Keratinocyte (primary cell): Measurements from ENCODE around the gene KSR2. TPM values are rescaled to one million over a fixed set of nuclear protein-coding genes. Genes with fewer than 3 reads are reported as not detected.
A peak's percentile ranks its signal among the peaks of the same experiment; 100 is the strongest.

ENCODE experiments used
- DNase-seq: peaks from one replicate; pipeline ENCODE4 v3.0.0-alpha.2; 2011; ENCODE audit warnings: low read depth, missing footprints, low spot score
- FAIRE-seq: peaks from 2 replicates; lab custom pipeline; 2011; peaks lifted over from hg19 to GRCh38; lab: Jason Lieb, UNC
- H2AFZ ChIP-seq: 2 replicates; pipeline ENCODE4 v1.6.0; 2012; ENCODE audit warnings: low read length, control low read depth, inconsistent platforms; ENCODE audit not compliant: control insufficient read depth
- H3K27ac ChIP-seq: 2 replicates; pipeline ENCODE4 v1.5.1; 2011; ENCODE audit warnings: low read length; ENCODE audit not compliant: control insufficient read depth, insufficient read depth
- H3K27me3 ChIP-seq: 3 replicates; pipeline ENCODE4 v1.6.0; 2011; ENCODE audit warnings: low read length; ENCODE audit not compliant: control insufficient read depth, insufficient read depth; ENCODE audit errors: extremely low read depth
- H3K36me3 ChIP-seq, 2 experiments: 2 replicates in 1 of 2; 3 replicates in 1 of 2; pipeline ENCODE4 v1.5.1; 2011; ENCODE audit warnings: low read length in 2 of 2, mild to moderate bottlenecking in 1 of 2; ENCODE audit not compliant: control insufficient read depth in 2 of 2, insufficient read depth in 2 of 2; ENCODE audit errors: extremely low read depth in 1 of 2
- H3K4me1 ChIP-seq: 3 replicates; pipeline ENCODE4 v1.5.1; 2011; ENCODE audit warnings: low read length; ENCODE audit not compliant: control insufficient read depth, insufficient read depth; ENCODE audit errors: extremely low read depth
- H3K4me2 ChIP-seq: 3 replicates; pipeline ENCODE4 v1.6.0; 2011; ENCODE audit warnings: low read depth, low read length; ENCODE audit not compliant: control insufficient read depth, insufficient read depth; ENCODE audit errors: extremely low read depth
- H3K4me3 ChIP-seq, 3 experiments: fragments of 200-600 bp in 1 of 3; sonication (generic) in 1 of 3; 2 replicates in 2 of 3; 3 replicates in 1 of 3; pipeline ENCODE4 v1.5.1; 2011 to 2016; ENCODE audit warnings: low read length in 3 of 3, mild to moderate bottlenecking in 3 of 3, control low read depth in 2 of 3, inconsistent platforms in 1 of 3, low read depth in 1 of 3, mixed read lengths in 1 of 3, mixed run types in 1 of 3, moderate library complexity in 1 of 3; ENCODE audit not compliant: control insufficient read depth in 2 of 3, insufficient read depth in 2 of 3; ENCODE audit errors: extremely low read depth in 1 of 3
- H3K79me2 ChIP-seq: 2 replicates; pipeline ENCODE4 v1.6.0; 2012; ENCODE audit warnings: low read length; ENCODE audit not compliant: control insufficient read depth, insufficient read depth
- H3K9ac ChIP-seq: 3 replicates; pipeline ENCODE4 v1.6.0; 2011; ENCODE audit warnings: low read length; ENCODE audit not compliant: control insufficient read depth, insufficient read depth; ENCODE audit errors: extremely low read depth
- H3K9me1 ChIP-seq: 3 replicates; pipeline ENCODE4 v1.6.0; 2011; ENCODE audit warnings: low read length; ENCODE audit not compliant: control insufficient read depth, insufficient read depth; ENCODE audit errors: extremely low read depth
- H3K9me3 ChIP-seq: 2 replicates; pipeline ENCODE4 v1.5.1; 2012; ENCODE audit warnings: low read depth, low read length; ENCODE audit not compliant: control insufficient read depth
- H4K20me1 ChIP-seq: 3 replicates; pipeline ENCODE4 v1.6.0; 2011; ENCODE audit warnings: low read length; ENCODE audit not compliant: control insufficient read depth, insufficient read depth; ENCODE audit errors: extremely low read depth
- EZH2 ChIP-seq: IDR thresholded peaks from one replicate; pipeline ENCODE4 v1.6.1; 2012; ENCODE audit warnings: inconsistent platforms, mild to moderate bottlenecking, low read length, moderate library complexity
- dilution Hi-C: fragments of 300-500 bp; cut with MboI; formaldehyde crosslinking; loops from one replicate; pipeline ENCODE4 v1.7.0; 2020; ENCODE audit warnings: low sequenced_read_pairs; ENCODE audit not compliant: extremely low pct_ligation_motif_present
- polyA plus RNA-seq, 5 experiments: library from polyadenylated mRNA; depleted of rRNA in 3 of 5; stranded (reverse) in 3 of 5; stranded (forward) in 1 of 5; unstranded in 1 of 5; fragments of >200 nt; gene quantifications; 1 replicate in 1 of 5; 2 replicates in 3 of 5; 3 replicates in 1 of 5; pipeline versions ENCODE4 v1.2.1 to v1.2.3, GENCODE V29; 2011 to 2012; ENCODE audit warnings: missing spikeins in 2 of 5, low read depth in 1 of 5, low replicate concordance in 1 of 5
- TF ChIP-seq, protein P1 (sequence below), 3 experiments: IDR thresholded peaks in 1 of 3; conservative IDR thresholded peaks in 1 of 3; optimal IDR thresholded peaks in 1 of 3; 2 replicates in 2 of 3; 3 replicates in 1 of 3; pipeline versions ENCODE3 to v1.5.1; 2011; ENCODE audit warnings: low read length in 3 of 3, mild to moderate bottlenecking in 3 of 3, moderate library complexity in 2 of 3, control low read depth in 1 of 3, inconsistent platforms in 1 of 3; ENCODE audit not compliant: insufficient read depth in 2 of 3; ENCODE audit errors: extremely low read depth in 1 of 3

Gene KSR2
- polyA plus RNA-seq, 1 donor (not counting 4 experiments of a cell fraction or from before 2014, with no cell fraction given) = 0.01 TPM

DNA sequence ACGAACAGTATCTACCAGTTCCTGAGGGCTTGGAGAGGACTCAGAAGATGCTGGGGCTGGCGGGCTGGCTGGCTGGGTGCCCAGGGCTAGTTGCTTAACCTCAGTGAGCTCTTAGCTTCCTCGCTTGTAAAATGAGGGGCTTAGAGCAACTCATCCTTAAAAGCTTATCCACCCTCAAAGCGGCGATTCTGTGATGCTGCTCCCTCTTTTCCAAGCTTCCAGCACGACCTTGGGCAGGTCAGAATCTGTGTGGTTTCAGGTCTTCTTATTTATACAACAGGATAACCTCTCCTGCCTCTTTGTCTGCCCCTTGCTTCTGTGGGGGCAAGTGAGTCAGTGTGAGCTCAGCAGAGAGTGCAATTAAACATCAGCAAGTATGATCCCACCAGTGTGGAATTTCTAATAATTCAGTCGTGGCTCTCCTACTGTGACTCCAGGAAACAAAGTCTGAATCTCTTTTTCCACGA lies 281.8 kb downstream of the KSR2 start:
- Histone ChIP-seq H3K4me2 (no peak overlapping the region), H3K9me3 (no peaks in the 10 kb centered on the region), H2AFZ (no peak overlapping the region), H3K27me3 (no peaks in the 10 kb centered on the region), H3K79me2 (no peaks in the 10 kb centered on the region), H3K9ac (no peak overlapping the region), H3K9me1 (no peaks in the 10 kb centered on the region), H4K20me1 (no peaks in the 10 kb centered on the region), H3K27ac (no peak overlapping the region), H3K4me3 (no peak overlapping the region), H3K4me1 (peaks cover 14% of the 10 kb centered on the region), H3K36me3 (no peaks in the 10 kb centered on the region)
- dilution Hi-C loops = no loop called here
- FAIRE-seq (peak; percentile 23), DNase-seq (no peak)
- TF ChIP-seq, protein P1, sequence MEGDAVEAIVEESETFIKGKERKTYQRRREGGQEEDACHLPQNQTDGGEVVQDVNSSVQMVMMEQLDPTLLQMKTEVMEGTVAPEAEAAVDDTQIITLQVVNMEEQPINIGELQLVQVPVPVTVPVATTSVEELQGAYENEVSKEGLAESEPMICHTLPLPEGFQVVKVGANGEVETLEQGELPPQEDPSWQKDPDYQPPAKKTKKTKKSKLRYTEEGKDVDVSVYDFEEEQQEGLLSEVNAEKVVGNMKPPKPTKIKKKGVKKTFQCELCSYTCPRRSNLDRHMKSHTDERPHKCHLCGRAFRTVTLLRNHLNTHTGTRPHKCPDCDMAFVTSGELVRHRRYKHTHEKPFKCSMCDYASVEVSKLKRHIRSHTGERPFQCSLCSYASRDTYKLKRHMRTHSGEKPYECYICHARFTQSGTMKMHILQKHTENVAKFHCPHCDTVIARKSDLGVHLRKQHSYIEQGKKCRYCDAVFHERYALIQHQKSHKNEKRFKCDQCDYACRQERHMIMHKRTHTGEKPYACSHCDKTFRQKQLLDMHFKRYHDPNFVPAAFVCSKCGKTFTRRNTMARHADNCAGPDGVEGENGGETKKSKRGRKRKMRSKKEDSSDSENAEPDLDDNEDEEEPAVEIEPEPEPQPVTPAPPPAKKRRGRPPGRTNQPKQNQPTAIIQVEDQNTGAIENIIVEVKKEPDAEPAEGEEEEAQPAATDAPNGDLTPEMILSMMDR (optimal IDR thresholded peaks at IDR 0.05 in 1 of 3, IDR thresholded peaks at IDR 0.05 in 1 of 3, conservative IDR thresholded peaks at IDR 0.05 in 1 of 3; ENCODE audit: extremely low read depth in 1 of 3, insufficient read depth in 2 of 3, low read length in 3 of 3) = no peak
- TF ChIP-seq EZH2 = no peak

DNA sequence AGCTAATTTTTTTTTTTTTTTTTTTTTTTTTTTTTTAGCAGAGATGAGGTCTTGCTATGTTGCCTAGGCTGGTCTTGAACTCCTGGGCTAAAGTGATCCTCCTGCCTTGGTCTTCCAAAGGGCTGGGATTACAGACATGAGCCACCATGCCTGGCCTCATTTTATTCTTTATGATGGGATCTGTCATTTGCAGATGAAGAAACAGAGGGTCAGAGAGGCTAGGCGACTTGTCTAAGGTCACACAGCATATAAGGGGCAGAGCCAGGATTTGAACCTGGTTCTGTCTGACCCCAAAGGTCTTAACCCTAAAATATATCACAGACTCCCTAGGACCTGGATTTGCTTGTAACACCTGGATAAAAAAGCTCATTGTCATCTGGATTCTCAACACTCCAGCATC lies 282.6 kb downstream of the KSR2 start:
- TF ChIP-seq, protein P1 (optimal IDR thresholded peaks at IDR 0.05 in 1 of 3, IDR thresholded peaks at IDR 0.05 in 1 of 3, conservative IDR thresholded peaks at IDR 0.05 in 1 of 3; ENCODE audit: extremely low read depth in 1 of 3, insufficient read depth in 2 of 3, low read length in 3 of 3) = no peak
- TF ChIP-seq EZH2 = no peak
- Histone ChIP-seq H3K9me1 (no peaks in the 10 kb centered on the region), H3K9me3 (no peaks in the 10 kb centered on the region), H3K9ac (no peak overlapping the region), H2AFZ (no peak overlapping the region), H3K27me3 (no peaks in the 10 kb centered on the region), H3K79me2 (no peaks in the 10 kb centered on the region), H3K36me3 (no peaks in the 10 kb centered on the region), H4K20me1 (no peaks in the 10 kb centered on the region), H3K4me3 (no peak overlapping the region), H3K27ac (no peak overlapping the region), H3K4me1 (peaks cover 14% of the 10 kb centered on the region), H3K4me2 (no peak overlapping the region)
- dilution Hi-C loops = no loop called here
- FAIRE-seq (no peak), DNase-seq (no peak)
